HG03460 (cell line): ENCODE results near the gene ARHGAP10.

Experiments used
- ATAC-seq: cut with Tn5 transposase; IDR thresholded peaks from one replicate; pipeline ENCODE4 v1.9.1; 2021; ENCODE audit not compliant: unreplicated experiment

ARHGAP10 gene

GRCh38 chr4:147824316-147824715, 92.4 kb downstream of the ARHGAP10 start:
- ATAC-seq = no peak

- ATAC-seq = no peak
These were observed 93.0 kb downstream of the ARHGAP10 start for GRCh38 chr4:147824884-147825283.

GRCh38 chr4:147825451-147826287, 93.8 kb downstream of the ARHGAP10 start:
- no peak for ATAC-seq

- ATAC-seq = no peak
These were observed 94.4 kb downstream of the ARHGAP10 start for GRCh38 chr4:147826288-147826646.

GRCh38 chr4:147828331-147828905, 96.5 kb downstream of the ARHGAP10 start:
- no peak for ATAC-seq

GRCh38 chr4:147829401-147830101, 97.7 kb downstream of the ARHGAP10 start:
- ATAC-seq = no peak

GRCh38 chr4:147830102-147830463, 98.2 kb downstream of the ARHGAP10 start:
- no peak for ATAC-seq

- no peak for ATAC-seq
These were observed 99.1 kb downstream of the ARHGAP10 start for GRCh38 chr4:147830987-147831386.

GRCh38 chr4:147831551-147832171, 99.8 kb downstream of the ARHGAP10 start:
- ATAC-seq = no peak

GRCh38 chr4:147833254-147833653, 101.4 kb downstream of the ARHGAP10 start:
- no peak for ATAC-seq

- no peak for ATAC-seq
These were observed 101.9 kb downstream of the ARHGAP10 start for GRCh38 chr4:147833741-147834140.

GRCh38 chr4:147834480-147834879, 102.6 kb downstream of the ARHGAP10 start:
- no peak for ATAC-seq

- no peak for ATAC-seq
These were observed 104.9 kb downstream of the ARHGAP10 start for GRCh38 chr4:147836807-147837206.

GRCh38 chr4:147837435-147837834, 105.5 kb downstream of the ARHGAP10 start:
- ATAC-seq = no peak

- ATAC-seq = no peak
These were observed 106.0 kb downstream of the ARHGAP10 start for GRCh38 chr4:147837854-147838253.

- ATAC-seq = no peak
These were observed 107.3 kb downstream of the ARHGAP10 start for GRCh38 chr4:147839200-147839599.

GRCh38 chr4:147839663-147840062, 107.8 kb downstream of the ARHGAP10 start:
- no peak for ATAC-seq

- peak; percentile 62 for ATAC-seq
These were observed 109.2 kb downstream of the ARHGAP10 start for GRCh38 chr4:147840838-147841738.

GRCh38 chr4:147842573-147842972, 110.7 kb downstream of the ARHGAP10 start:
- ATAC-seq = no peak

GRCh38 chr4:147843162-147843561, 111.3 kb downstream of the ARHGAP10 start:
- ATAC-seq = no peak

- no peak for ATAC-seq
These were observed 112.9 kb downstream of the ARHGAP10 start for GRCh38 chr4:147844781-147845180.
